Measurements from ENCODE around the gene PRSS27. TPM values are rescaled to one million over a fixed set of nuclear protein-coding genes. Genes with fewer than 3 reads are reported as not detected.

Gene PRSS27
- total and polyA plus RNA-seq, 2 of the 8 experiments (the other 6 are each of a cell fraction or from before 2014, with no cell fraction given) = 1.3 to 7.5 TPM

DNA sequence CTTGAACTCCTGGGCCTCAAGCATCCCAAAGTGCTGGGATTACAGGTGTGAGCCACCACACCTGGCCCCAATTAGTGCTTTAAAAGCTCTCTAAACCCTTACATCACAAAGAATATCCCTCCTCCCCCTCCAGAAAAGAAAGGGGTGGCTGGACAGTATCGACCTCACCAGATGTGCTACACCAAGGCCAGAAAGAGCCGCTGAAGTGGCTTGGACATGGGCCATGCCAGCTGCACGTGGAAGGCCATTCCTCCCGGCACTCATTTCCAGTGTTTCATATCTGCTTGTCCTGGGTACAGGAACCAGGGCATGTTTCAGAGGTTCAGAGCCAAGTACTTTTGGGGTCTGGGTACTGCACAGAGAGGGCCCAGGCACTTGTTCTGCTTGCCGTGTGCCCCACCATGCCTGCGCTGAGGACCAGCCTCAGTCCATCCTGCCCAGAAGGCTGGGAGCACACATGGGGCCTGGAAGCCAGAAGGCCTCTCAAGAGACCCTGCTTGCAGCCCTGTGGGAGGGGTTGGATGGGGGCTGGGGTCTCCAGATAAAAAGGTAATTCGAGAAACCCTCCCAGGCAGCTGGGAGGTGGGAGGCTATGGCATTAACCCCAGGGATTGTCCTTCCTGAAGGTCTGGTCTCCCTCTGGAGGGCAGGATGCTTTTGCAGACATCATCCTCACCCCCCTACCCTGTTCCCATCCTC is 28.9 kb upstream of the PRSS27 start:
- no peaks in the 10 kb centered on the region for H3K27me3 ChIP-seq (replicated peaks in 1 of 4; ENCODE audit: control insufficient read depth in 3 of 4, extremely low read depth in 1 of 4, insufficient read depth in 3 of 4, low read length in 3 of 4)
- no peak overlapping the region for H3K4me3 ChIP-seq (ENCODE audit: extremely low read depth in 1 of 4, insufficient read depth in 2 of 4, low read depth in 3 of 4, low read length in 4 of 4)
- peaks cover 4% of the 10 kb centered on the region; the same call in 1 of the 2 replicates for H3K23me2 ChIP-seq (ENCODE audit: low read depth, low read length)
- 93% methylated on average over 7 of the region's 7 CpGs; no CpG with 5 or more reads in 1 of the 2 experiments for whole genome bisulfite sequencing, 2 experiments (ENCODE audit: extremely low coverage in 1 of 2, insufficient coverage in 1 of 2, insufficient read length in 1 of 2, insufficient replicate concordance in 2 of 2, low coverage in 1 of 2, low lambda C conversion rate in 2 of 2, missing lambda C conversion rate in 1 of 2)
- no peak overlapping the region for H3K27ac ChIP-seq (ENCODE audit: low read depth, low read length)
- H3K79me2 ChIP-seq (ENCODE audit: control insufficient read depth in 1 of 2, insufficient read depth in 2 of 2, low read length in 2 of 2) = peaks cover 9 to 18% of the 10 kb centered on the region in 2 experiments
- POLR2A ChIA-PET (ENCODE audit: partially characterized antibody) = interaction anchor here (1.2 to 8.3 kb wide), 3 partner anchors 10 to 29 kb away, joined by 3 to 96 read pairs (median 4); partner anchors contain the start of gene ELOB
- H3K4ac ChIP-seq (replicated peaks; ENCODE audit: insufficient read length, low read depth, low read length) = no peak overlapping the region
- no peak overlapping the region for H4K5ac ChIP-seq (ENCODE audit: insufficient read length, low read depth, low read length)
- peaks cover 0 to 7% (median 3%) of the 10 kb centered on the region in 4 experiments; a peak in 6 of 7 replicates for H3K4me1 ChIP-seq (replicated peaks in 1 of 4; ENCODE audit: control insufficient read depth in 3 of 4, insufficient read depth in 4 of 4, low read length in 3 of 4)
- no peak overlapping the region for H3K56ac ChIP-seq (replicated peaks; ENCODE audit: insufficient read length, low read depth, low read length)
- H3K14ac ChIP-seq (ENCODE audit: insufficient read length) = no peak overlapping the region
- no peak overlapping the region for H2BK12ac ChIP-seq (ENCODE audit: low read depth, low read length)
- H2BK5ac ChIP-seq (ENCODE audit: low read depth, low read length) = no peak overlapping the region; the same call in 1 of the 2 replicates
- CTCF ChIA-PET (ENCODE audit: partially characterized antibody) = interaction anchor here (1.3 kb wide), 1 partner anchor 90 kb away, joined by 3 read pairs; no protein-coding TSS in a partner anchor
- peaks cover 5% of the 10 kb centered on the region for H3K79me1 ChIP-seq (ENCODE audit: low read depth, low read length)
- no peak overlapping the region for H3K18ac ChIP-seq (ENCODE audit: extremely low read depth, low read length)
- DNase-seq (ENCODE audit: low read depth in 1 of 2, low spot score in 2 of 2) (no peak), FAIRE-seq (no peak)
- no peak overlapping the region for H2BK120ac ChIP-seq (replicated peaks; ENCODE audit: low read depth, low read length)
- H3K4me2 ChIP-seq (ENCODE audit: insufficient read depth in 1 of 2, low read depth in 2 of 2, low read length in 2 of 2) = no peak overlapping the region
- peaks cover 0 to 6% (median 0%) of the 10 kb centered on the region in 4 experiments; a peak in 1 of 8 replicates for H3K36me3 ChIP-seq (ENCODE audit: control insufficient read depth in 2 of 4, insufficient read depth in 4 of 4, low read length in 3 of 4)
- no peaks in the 10 kb centered on the region for H3K9me3 ChIP-seq (ENCODE audit: insufficient read depth in 2 of 2, low read depth in 1 of 2, low read length in 1 of 2)
- H2BK15ac ChIP-seq (ENCODE audit: low read length) = no peak overlapping the region
- no peak overlapping the region for H2BK20ac ChIP-seq (ENCODE audit: low read length)
- 0 out of 2 replicates have a peak overlapping the region, but pooled peaks have one; percentile 35 for H4K8ac ChIP-seq (ENCODE audit: extremely low read depth, insufficient read depth, low read length)
- H4K20me1 ChIP-seq (replicated peaks in 1 of 2; ENCODE audit: control insufficient read depth in 1 of 2, insufficient read depth in 2 of 2, low read length in 2 of 2) = peaks cover under 1 to 2% of the 10 kb centered on the region in 2 experiments
- no peak overlapping the region for H4K91ac ChIP-seq (replicated peaks; ENCODE audit: insufficient read length, low read length)
- H3K23ac ChIP-seq (ENCODE audit: insufficient read length) = no peak overlapping the region
- no peak overlapping the region for H2AFZ ChIP-seq (ENCODE audit: low read length)
- H2AK5ac ChIP-seq (ENCODE audit: low read depth, low read length) = no peak overlapping the region
- no peak overlapping the region for H3K9ac ChIP-seq (replicated peaks in 1 of 4; ENCODE audit: extremely low read depth in 1 of 4, low read depth in 3 of 4, low read length in 3 of 4)
- no peak for TF ChIP-seq GABPA (IDR thresholded peaks at IDR 0.05; ENCODE audit: borderline replicate concordance, insufficient read depth, low read length)
- TF ChIP-seq JUND (IDR thresholded peaks at IDR 0.05; ENCODE audit: low read length) = no peak
- TF ChIP-seq TAF7 (optimal IDR thresholded peaks at IDR 0.05; ENCODE audit: borderline replicate concordance, low read depth, low read length) = no peak
- TF ChIP-seq, protein P1, sequence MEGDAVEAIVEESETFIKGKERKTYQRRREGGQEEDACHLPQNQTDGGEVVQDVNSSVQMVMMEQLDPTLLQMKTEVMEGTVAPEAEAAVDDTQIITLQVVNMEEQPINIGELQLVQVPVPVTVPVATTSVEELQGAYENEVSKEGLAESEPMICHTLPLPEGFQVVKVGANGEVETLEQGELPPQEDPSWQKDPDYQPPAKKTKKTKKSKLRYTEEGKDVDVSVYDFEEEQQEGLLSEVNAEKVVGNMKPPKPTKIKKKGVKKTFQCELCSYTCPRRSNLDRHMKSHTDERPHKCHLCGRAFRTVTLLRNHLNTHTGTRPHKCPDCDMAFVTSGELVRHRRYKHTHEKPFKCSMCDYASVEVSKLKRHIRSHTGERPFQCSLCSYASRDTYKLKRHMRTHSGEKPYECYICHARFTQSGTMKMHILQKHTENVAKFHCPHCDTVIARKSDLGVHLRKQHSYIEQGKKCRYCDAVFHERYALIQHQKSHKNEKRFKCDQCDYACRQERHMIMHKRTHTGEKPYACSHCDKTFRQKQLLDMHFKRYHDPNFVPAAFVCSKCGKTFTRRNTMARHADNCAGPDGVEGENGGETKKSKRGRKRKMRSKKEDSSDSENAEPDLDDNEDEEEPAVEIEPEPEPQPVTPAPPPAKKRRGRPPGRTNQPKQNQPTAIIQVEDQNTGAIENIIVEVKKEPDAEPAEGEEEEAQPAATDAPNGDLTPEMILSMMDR (IDR thresholded peaks at IDR 0.05; ENCODE audit: control extremely low read depth in 1 of 3, insufficient read depth in 1 of 3, low read depth in 1 of 3, low read length in 3 of 3) = no peak
- TF ChIP-seq, protein P2, sequence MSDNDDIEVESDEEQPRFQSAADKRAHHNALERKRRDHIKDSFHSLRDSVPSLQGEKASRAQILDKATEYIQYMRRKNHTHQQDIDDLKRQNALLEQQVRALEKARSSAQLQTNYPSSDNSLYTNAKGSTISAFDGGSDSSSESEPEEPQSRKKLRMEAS (IDR thresholded peaks at IDR 0.05) = no peak
- no peak for TF ChIP-seq ZNF274 (IDR thresholded peaks at IDR 0.05; ENCODE audit: borderline replicate concordance, extremely low read depth, low read length)
- TF ChIP-seq SRF (IDR thresholded peaks at IDR 0.05; ENCODE audit: low read depth, low read length) = no peak
- TF ChIP-seq SP4 (IDR thresholded peaks at IDR 0.05; ENCODE audit: low read length) = no peak
- TF ChIP-seq BRCA1 (IDR thresholded peaks at IDR 0.05; ENCODE audit: low read depth, low read length) = no peak
